ENCODE measurements around the gene CXXC5. TPM values are rescaled to one million over a fixed set of nuclear protein-coding genes. Genes with fewer than 3 reads are reported as not detected.

Gene CXXC5
- total RNA-seq, 2 experiments from 2014 or later = 26.7 to 113 TPM

- ChIA-PET CTCF (ENCODE audit: unreplicated experiment) (interaction anchor here (0.6 to 1.5 kb wide), 3 partner anchors 25 to 58 kb away, joined by 3 to 4 read pairs (median 3); no protein-coding TSS in a partner anchor), POLR2A (interaction anchor here (1.0 kb wide), 1 partner anchor 9 kb away, joined by 3 read pairs; no protein-coding TSS in a partner anchor)
- no peaks in the 10 kb centered on the region for H3K36me3 ChIP-seq (ENCODE audit: insufficient read depth, low read length)
- H3K4me1 ChIP-seq (ENCODE audit: insufficient read depth, low read length, poor library complexity, severe bottlenecking) = peaks cover 58% of the 10 kb centered on the region
- no peaks in the 10 kb centered on the region for H3K9me3 ChIP-seq (ENCODE audit: low read length)
- H3K4me3 ChIP-seq (ENCODE audit: low read depth, low read length, poor library complexity, severe bottlenecking) = peak overlapping the region; percentile 69
- intact Hi-C loops (cut with micrococcal nuclease; ENCODE audit: unreplicated experiment) = no loop called here
- no peaks in the 10 kb centered on the region for H4K20me1 ChIP-seq (ENCODE audit: insufficient read depth, low read length)
- DNase-seq (ENCODE audit: low spot score) = peak; percentile 51
- H3K27ac ChIP-seq (ENCODE audit: low read depth, low read length, poor library complexity, severe bottlenecking) = peak overlapping the region; percentile 23
- peak overlapping the region; percentile 84 for H3K4me2 ChIP-seq (ENCODE audit: low read length)
- H3K9me2 ChIP-seq (ENCODE audit: insufficient read depth, low read length) = no peaks in the 10 kb centered on the region
- BruUV-seq (replicated peaks) = no TSS peak
- H2AFZ ChIP-seq (ENCODE audit: low read length) = peak overlapping the region; percentile 81
- TF ChIP-seq, protein P1, sequence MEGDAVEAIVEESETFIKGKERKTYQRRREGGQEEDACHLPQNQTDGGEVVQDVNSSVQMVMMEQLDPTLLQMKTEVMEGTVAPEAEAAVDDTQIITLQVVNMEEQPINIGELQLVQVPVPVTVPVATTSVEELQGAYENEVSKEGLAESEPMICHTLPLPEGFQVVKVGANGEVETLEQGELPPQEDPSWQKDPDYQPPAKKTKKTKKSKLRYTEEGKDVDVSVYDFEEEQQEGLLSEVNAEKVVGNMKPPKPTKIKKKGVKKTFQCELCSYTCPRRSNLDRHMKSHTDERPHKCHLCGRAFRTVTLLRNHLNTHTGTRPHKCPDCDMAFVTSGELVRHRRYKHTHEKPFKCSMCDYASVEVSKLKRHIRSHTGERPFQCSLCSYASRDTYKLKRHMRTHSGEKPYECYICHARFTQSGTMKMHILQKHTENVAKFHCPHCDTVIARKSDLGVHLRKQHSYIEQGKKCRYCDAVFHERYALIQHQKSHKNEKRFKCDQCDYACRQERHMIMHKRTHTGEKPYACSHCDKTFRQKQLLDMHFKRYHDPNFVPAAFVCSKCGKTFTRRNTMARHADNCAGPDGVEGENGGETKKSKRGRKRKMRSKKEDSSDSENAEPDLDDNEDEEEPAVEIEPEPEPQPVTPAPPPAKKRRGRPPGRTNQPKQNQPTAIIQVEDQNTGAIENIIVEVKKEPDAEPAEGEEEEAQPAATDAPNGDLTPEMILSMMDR (conservative IDR thresholded peaks at IDR 0.05; ENCODE audit: low read length) = no peak
- TF ChIP-seq EZH2phosphoT487 (IDR thresholded peaks at IDR 0.05; ENCODE audit: borderline replicate concordance, low read depth, low read length) = no peak
- no peaks in the 10 kb centered on the region for H3K79me2 ChIP-seq (ENCODE audit: insufficient read depth, low read depth, low read length)
Measured at GRCh38 chr5:139709582-139710318, 61.6 kb downstream of the CXXC5 start.

GRCh38 chr5:139710319-139711066 lies 62.3 kb downstream of the CXXC5 start:
- Histone ChIP-seq H3K4me2 (ENCODE audit: low read length) (peak overlapping the region; percentile 84), H3K79me2 (ENCODE audit: insufficient read depth, low read depth, low read length) (no peaks in the 10 kb centered on the region), H3K4me3 (ENCODE audit: low read depth, low read length, poor library complexity, severe bottlenecking) (peak overlapping the region; percentile 69), H3K27ac (ENCODE audit: low read depth, low read length, poor library complexity, severe bottlenecking) (peak overlapping the region; percentile 23), H3K36me3 (ENCODE audit: insufficient read depth, low read length) (no peaks in the 10 kb centered on the region), H3K4me1 (ENCODE audit: insufficient read depth, low read length, poor library complexity, severe bottlenecking) (peaks cover 57% of the 10 kb centered on the region), H3K9me3 (ENCODE audit: low read length) (no peaks in the 10 kb centered on the region), H4K20me1 (ENCODE audit: insufficient read depth, low read length) (no peaks in the 10 kb centered on the region), H2AFZ (ENCODE audit: low read length) (peak overlapping the region; percentile 81), H3K9me2 (ENCODE audit: insufficient read depth, low read length) (no peaks in the 10 kb centered on the region)
- intact Hi-C loops (cut with micrococcal nuclease; ENCODE audit: unreplicated experiment) = no loop called here
- CTCF ChIA-PET (ENCODE audit: unreplicated experiment) = interaction anchor here (1.3 to 1.5 kb wide), 2 partner anchors 26 to 55 kb away, joined by 3 to 4 read pairs; no protein-coding TSS in a partner anchor
- TF ChIP-seq EZH2phosphoT487 (IDR thresholded peaks at IDR 0.05; ENCODE audit: borderline replicate concordance, low read depth, low read length) = no peak
- TF ChIP-seq, protein P1 (conservative IDR thresholded peaks at IDR 0.05; ENCODE audit: low read length) = no peak
- POLR2A ChIA-PET = interaction anchor here (0.7 to 1.0 kb wide), 6 partner anchors 10 to 202 kb away, joined by 3 to 4 read pairs (median 3); partner anchors contain the start of gene UBE2D2
- BruUV-seq (replicated peaks) = no TSS peak
- DNase-seq (ENCODE audit: low spot score) = peak; percentile 63
